ENCODE results near the gene HSD3B7.
"Not testable (repeated sequence)": the region's sequence is repeated elsewhere in the genome, so short reads cannot be mapped to it uniquely, and the experiment has no call there.

HSD3B7 gene

GRCh38 chr16:30984669-30985400 lies at the start of gene HSD3B7:
TSS of gene HSD3B7 (plus strand) at chr16:30985207. CDS start at chr16:30985659, 452 bp downstream.
- Histone ChIP-seq H3K9me3 (ENCODE audit: control insufficient read depth, insufficient read depth, low read length) (no peaks in the 10 kb centered on the region), H3K4me1 (ENCODE audit: insufficient read depth, low read length) (no peaks in the 10 kb centered on the region), H3K9ac (ENCODE audit: low read depth, low read length) (peak within 1 kb of the TSS; percentile 52), H3K36me3 (ENCODE audit: insufficient read depth, low read length) (peaks cover 4% of the 10 kb centered on the region; the same call in 1 of the 2 replicates)

GRCh38 chr16:30937692-30938091 lies 47.3 kb upstream of the HSD3B7 start:
- H3K36me3 ChIP-seq (ENCODE audit: insufficient read depth, low read length) = 0 out of 2 replicates have a peak, but pooled peaks cover 3% of the 10 kb centered on the region
- no peak overlapping the region for H3K9ac ChIP-seq (ENCODE audit: low read depth, low read length)
- no peaks in the 10 kb centered on the region for H3K9me3 ChIP-seq (ENCODE audit: control insufficient read depth, insufficient read depth, low read length)
- H3K4me1 ChIP-seq (ENCODE audit: insufficient read depth, low read length) = peaks cover 4% of the 10 kb centered on the region; the same call in 1 of the 2 replicates

GRCh38 chr16:30939571-30939970 lies 45.4 kb upstream of the HSD3B7 start:
- not testable (repeated sequence) for H3K36me3 ChIP-seq (ENCODE audit: insufficient read depth, low read length); H3K4me1 ChIP-seq (ENCODE audit: insufficient read depth, low read length); H3K9ac ChIP-seq (ENCODE audit: low read depth, low read length); H3K9me3 ChIP-seq (ENCODE audit: control insufficient read depth, insufficient read depth, low read length)

GRCh38 chr16:30941600-30942425 lies 43.2 kb upstream of the HSD3B7 start:
- Histone ChIP-seq H3K9me3 (ENCODE audit: control insufficient read depth, insufficient read depth, low read length) (no peaks in the 10 kb centered on the region), H3K36me3 (ENCODE audit: insufficient read depth, low read length) (0 out of 2 replicates have a peak, but pooled peaks cover 3% of the 10 kb centered on the region), H3K4me1 (ENCODE audit: insufficient read depth, low read length) (peaks cover 8% of the 10 kb centered on the region; the same call in 1 of the 2 replicates), H3K9ac (ENCODE audit: low read depth, low read length) (no peak overlapping the region)

- Histone ChIP-seq H3K4me1 (ENCODE audit: insufficient read depth, low read length) (peaks cover 13% of the 10 kb centered on the region; the same call in 1 of the 2 replicates), H3K36me3 (ENCODE audit: insufficient read depth, low read length) (0 out of 2 replicates have a peak, but pooled peaks cover 3% of the 10 kb centered on the region), H3K9ac (ENCODE audit: low read depth, low read length) (no peak overlapping the region), H3K9me3 (ENCODE audit: control insufficient read depth, insufficient read depth, low read length) (no peaks in the 10 kb centered on the region)
Observed at GRCh38 chr16:30942426-30942806, 42.6 kb upstream of the HSD3B7 start.

GRCh38 chr16:30944352-30944751 lies 40.7 kb upstream of the HSD3B7 start:
- Histone ChIP-seq H3K36me3 (ENCODE audit: insufficient read depth, low read length) (0 out of 2 replicates have a peak, but pooled peaks cover 3% of the 10 kb centered on the region), H3K9me3 (ENCODE audit: control insufficient read depth, insufficient read depth, low read length) (no peaks in the 10 kb centered on the region), H3K4me1 (ENCODE audit: insufficient read depth, low read length) (peaks cover 13% of the 10 kb centered on the region; the same call in 1 of the 2 replicates), H3K9ac (ENCODE audit: low read depth, low read length) (no peak overlapping the region)

- Histone ChIP-seq H3K36me3 (ENCODE audit: insufficient read depth, low read length) (0 out of 2 replicates have a peak, but pooled peaks cover 3% of the 10 kb centered on the region), H3K9ac (ENCODE audit: low read depth, low read length) (no peak overlapping the region), H3K9me3 (ENCODE audit: control insufficient read depth, insufficient read depth, low read length) (no peaks in the 10 kb centered on the region), H3K4me1 (ENCODE audit: insufficient read depth, low read length) (peaks cover 19% of the 10 kb centered on the region; the same call in 1 of the 2 replicates)
Observed at GRCh38 chr16:30946671-30947540, 38.1 kb upstream of the HSD3B7 start.

- peak overlapping the region; percentile 73 for H3K9ac ChIP-seq (ENCODE audit: low read depth, low read length)
- H3K9me3 ChIP-seq (ENCODE audit: control insufficient read depth, insufficient read depth, low read length) = no peaks in the 10 kb centered on the region
- peaks cover 17% of the 10 kb centered on the region; the same call in 1 of the 2 replicates for H3K4me1 ChIP-seq (ENCODE audit: insufficient read depth, low read length)
- 0 out of 2 replicates have a peak, but pooled peaks cover under 1% of the 10 kb centered on the region for H3K36me3 ChIP-seq (ENCODE audit: insufficient read depth, low read length)
Observed at GRCh38 chr16:30947541-30947858, 37.5 kb upstream of the HSD3B7 start.

GRCh38 chr16:30947859-30948666 lies 36.9 kb upstream of the HSD3B7 start:
- no peaks in the 10 kb centered on the region for H3K9me3 ChIP-seq (ENCODE audit: control insufficient read depth, insufficient read depth, low read length)
- no peaks in the 10 kb centered on the region for H3K36me3 ChIP-seq (ENCODE audit: insufficient read depth, low read length)
- H3K4me1 ChIP-seq (ENCODE audit: insufficient read depth, low read length) = peaks cover 12% of the 10 kb centered on the region; the same call in 1 of the 2 replicates
- H3K9ac ChIP-seq (ENCODE audit: low read depth, low read length) = peak overlapping the region; percentile 93

- Histone ChIP-seq H3K4me1 (ENCODE audit: insufficient read depth, low read length) (peaks cover 12% of the 10 kb centered on the region; the same call in 1 of the 2 replicates), H3K36me3 (ENCODE audit: insufficient read depth, low read length) (no peaks in the 10 kb centered on the region), H3K9ac (ENCODE audit: low read depth, low read length) (peak within 1 kb of the TSS; percentile 93), H3K9me3 (ENCODE audit: control insufficient read depth, insufficient read depth, low read length) (no peaks in the 10 kb centered on the region)
Observed at GRCh38 chr16:30948667-30949649, 36.0 kb upstream of the HSD3B7 start, which contains the start of gene ORAI3. TSS of gene ORAI3 (plus strand) at chr16:30949068. CDS start at chr16:30949290, 222 bp downstream.

- H3K4me1 ChIP-seq (ENCODE audit: insufficient read depth, low read length) = peaks cover 12% of the 10 kb centered on the region; the same call in 1 of the 2 replicates
- peak overlapping the region; percentile 93; the same call in 1 of the 2 replicates for H3K9ac ChIP-seq (ENCODE audit: low read depth, low read length)
- H3K36me3 ChIP-seq (ENCODE audit: insufficient read depth, low read length) = no peaks in the 10 kb centered on the region
- no peaks in the 10 kb centered on the region for H3K9me3 ChIP-seq (ENCODE audit: control insufficient read depth, insufficient read depth, low read length)
Observed at GRCh38 chr16:30949650-30950515, 35.1 kb upstream of the HSD3B7 start.
